ENCODE data around the gene REX1BD.
"Not testable (repeated sequence)": the region's sequence is repeated elsewhere in the genome, so short reads cannot be mapped to it uniquely, and the experiment has no call there.

The REX1BD gene

DNA sequence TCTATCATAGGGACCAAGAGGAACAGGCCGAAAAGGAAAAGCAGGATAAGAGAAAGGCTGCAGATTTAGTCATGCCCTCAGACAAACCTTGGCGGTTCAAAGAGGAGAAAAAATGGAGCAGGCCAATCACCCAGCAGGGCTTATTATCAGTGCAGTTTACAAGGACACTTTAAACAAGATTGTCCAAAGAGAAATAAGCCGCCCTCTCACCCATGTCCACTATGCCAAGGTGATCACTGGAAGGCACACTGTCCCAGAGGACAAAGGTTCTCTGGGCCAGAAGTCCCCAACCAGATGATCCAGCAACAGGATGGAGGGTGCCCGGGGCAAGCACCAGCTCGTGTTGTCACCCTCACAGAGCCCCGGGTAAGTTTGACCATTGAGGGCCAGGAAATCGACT, 8.3 kb upstream of the REX1BD start:
- no peak for DNase-seq

DNA sequence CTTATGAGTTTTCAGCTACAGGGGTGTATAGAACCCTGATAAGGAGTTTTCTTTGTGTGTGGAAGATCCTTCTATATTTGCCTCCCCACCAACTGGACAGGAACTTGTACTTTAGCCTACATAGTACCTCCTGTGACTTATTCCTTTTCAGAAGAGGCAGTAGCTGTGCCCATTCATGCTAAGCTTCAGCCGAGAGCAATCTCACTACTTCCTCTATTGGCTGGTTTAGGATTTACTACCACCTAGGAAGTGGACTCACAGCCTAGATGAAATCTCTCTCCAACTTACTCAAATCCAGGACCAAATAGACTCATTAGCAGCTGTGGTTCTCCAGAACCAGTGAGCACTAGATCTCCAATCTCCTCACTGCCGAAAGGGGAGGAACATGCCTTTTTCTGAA, 2.3 kb upstream of the REX1BD start:
- no peak for DNase-seq

- no peak for DNase-seq
These were observed 1.0 kb upstream of the REX1BD start for GRCh38 chr19:18587561-18587960.

GRCh38 chr19:18587962-18588610, 512 bp upstream of the REX1BD start:
- no peak for DNase-seq

GRCh38 chr19:18589380-18590272, 1.0 kb downstream of the REX1BD start:
- DNase-seq, result peak; percentile 91

GRCh38 chr19:18590273-18591272, 2.0 kb downstream of the REX1BD start:
- peak; percentile 80 for DNase-seq

- DNase-seq, result no peak
These were observed 3.3 kb downstream of the REX1BD start for GRCh38 chr19:18591735-18592385.

GRCh38 chr19:18592732-18593131, 4.1 kb downstream of the REX1BD start:
- DNase-seq, result not testable (repeated sequence)

GRCh38 chr19:18593367-18594095, 4.9 kb downstream of the REX1BD start:
- no peak for DNase-seq

- DNase-seq, result no peak
These were observed 5.7 kb downstream of the REX1BD start for GRCh38 chr19:18594096-18594823.

DNA sequence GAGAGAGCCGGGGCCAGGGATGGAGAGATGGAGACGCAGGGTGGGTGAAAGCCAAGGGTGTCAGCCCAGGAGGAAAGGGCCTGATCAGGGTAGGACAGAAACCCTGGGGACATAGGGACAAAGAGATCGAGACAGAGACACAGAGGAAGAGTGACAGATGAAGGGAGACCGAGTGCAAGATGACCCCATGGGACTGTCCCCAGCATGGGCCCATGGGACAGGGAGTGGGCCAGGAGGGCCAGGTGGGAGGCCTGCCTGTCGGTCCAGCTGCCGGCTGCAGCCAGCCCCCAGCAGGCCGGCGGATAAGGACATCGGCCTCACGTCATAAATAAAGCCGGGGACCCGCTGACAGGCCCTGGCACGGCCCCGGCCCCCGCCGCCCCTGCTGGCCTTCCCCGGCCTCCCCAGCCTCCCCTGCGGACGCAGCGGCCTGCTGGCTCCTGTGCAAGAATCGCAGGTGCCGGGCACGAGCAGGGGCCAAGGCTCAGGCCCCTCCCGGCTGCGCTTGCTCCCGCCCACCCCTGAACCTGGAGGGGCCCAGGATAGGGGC, 6.3 kb downstream of the REX1BD start:
- DNase-seq, result no peak

GRCh38 chr19:18595475-18595874, 6.9 kb downstream of the REX1BD start:
- DNase-seq, result no peak

GRCh38 chr19:18596752-18597157, 8.2 kb downstream of the REX1BD start:
- DNase-seq, result no peak

DNA sequence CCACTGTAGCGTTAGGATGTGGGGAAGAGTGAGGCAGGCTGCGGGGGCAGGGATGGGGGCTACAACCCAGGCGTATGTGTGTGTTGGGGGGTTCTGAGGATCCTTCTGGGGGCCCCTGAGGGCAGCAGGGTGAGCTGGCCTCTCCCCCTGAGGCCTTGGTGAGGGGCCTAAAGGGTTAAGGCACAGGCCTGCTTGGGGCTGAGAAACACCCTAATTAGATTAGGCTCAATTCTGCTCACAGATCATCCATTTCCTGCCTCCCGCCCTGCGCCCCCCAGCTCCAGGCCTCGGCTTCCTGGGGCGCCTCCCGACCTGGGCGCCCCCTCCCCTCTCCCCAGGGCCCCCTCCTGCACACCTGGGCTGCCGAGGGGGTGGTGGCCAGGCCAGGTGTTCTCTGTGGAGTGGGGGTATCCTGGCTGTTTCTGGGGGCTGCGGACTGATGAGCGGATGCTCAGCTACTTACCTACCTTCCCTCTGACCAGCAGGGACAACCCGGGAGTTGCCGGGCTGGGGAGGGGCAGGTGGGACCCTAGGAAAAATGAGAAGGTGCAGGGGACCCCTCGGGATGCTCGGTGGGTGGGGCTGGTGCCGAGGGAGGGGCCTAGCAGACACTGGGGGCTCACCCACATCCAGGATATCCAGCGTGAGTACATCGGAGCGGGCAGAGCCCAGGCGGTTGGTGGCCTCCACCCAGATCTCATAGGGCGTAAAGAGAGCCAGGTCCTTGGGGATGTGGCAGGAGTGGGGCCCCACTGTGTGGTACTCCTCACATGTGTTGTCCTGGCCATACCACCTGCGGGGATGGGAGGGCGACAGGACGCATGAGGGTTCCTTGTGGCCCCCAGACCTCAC, 9.4 kb downstream of the REX1BD start:
- DNase-seq, result no peak

DNA sequence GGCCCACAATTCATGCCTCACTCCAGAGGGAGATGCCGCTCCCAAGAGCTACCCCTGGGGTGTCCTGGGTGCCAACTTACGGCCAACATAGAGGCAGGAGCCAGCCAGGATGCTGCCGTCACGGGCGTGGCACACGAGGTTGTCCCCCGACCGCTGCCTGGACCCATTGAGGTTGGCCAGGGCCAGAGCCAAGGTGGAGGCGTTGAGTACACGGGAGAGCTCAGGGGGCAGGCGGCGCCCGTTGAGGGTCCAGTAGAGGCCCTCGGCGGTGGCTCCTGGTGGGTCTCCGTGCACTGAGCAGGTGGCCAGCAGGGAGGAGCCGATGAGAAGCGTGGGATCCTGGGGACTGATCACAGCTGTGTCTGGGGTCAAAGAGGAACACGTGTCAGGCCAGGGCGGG, 10.9 kb downstream of the REX1BD start:
- no peak for DNase-seq

- not testable (repeated sequence) for DNase-seq
These were observed 12.2 kb downstream of the REX1BD start for GRCh38 chr19:18600692-18601397.

DNA sequence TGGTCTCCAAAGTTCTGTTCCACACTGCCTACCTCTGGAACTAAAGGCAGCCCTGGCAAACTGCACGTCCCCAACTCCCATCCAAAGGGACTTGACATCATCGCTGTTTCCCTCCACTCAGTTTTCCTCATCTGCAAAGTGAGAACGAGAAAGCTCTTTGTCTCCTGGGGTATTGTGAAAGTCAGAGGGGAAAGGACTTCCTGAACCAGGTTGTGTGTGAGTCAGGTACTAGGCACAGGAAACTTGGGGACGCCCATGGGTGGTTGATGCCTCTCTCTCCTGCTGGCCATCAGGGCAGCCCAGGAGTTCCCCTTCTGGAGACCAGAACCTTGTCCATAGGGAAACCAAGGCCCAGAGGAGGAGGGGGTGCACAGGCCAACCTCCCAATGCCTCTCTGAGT, 13.3 kb downstream of the REX1BD start:
- no peak for DNase-seq

DNA sequence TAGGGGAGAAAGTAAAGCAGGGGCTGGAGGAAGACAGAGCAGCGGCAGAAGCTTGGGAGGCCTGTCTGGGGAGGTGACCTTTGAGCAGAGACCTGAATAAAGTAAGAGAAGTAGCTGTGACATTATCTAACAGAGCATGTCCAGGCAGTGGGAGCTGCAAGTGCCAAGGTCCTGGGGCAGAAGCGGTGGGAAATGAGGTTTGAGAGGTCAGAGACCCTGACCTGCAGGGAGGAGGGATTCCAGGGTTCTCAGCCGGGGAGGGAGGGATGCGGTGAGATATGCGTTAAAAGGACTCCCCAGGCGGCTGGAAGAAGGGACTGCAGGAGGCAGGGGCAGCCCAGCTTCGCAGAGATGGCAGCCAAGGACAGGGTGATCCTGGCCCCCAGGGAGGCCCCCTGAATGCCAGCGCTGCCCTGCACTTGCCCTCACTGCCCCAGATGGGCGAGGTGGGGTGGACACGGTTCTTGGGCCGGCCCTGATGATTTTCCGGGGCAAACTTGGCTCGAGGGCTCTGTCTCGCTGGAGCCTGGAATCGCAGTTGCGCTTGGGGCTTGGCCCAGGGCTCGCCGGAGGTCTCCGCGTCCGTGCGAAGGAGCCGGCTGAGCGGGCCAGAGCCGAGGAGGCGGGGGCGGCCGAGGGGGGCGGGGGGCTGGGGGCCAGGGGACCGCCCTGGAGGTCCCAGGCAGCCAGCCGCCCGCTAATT, 14.8 kb downstream of the REX1BD start:
- DNase-seq, result no peak
